AG04449 (cell line): ENCODE results near the gene UTS2R.
"Not testable (repeated sequence)": the region's sequence is repeated elsewhere in the genome, so short reads cannot be mapped to it uniquely, and the experiment has no call there.

ENCODE experiments used
- CTCF ChIA-PET: fragments of 350-600 bp; formaldehyde crosslinking; extraction: SDS; loops from one replicate; lab custom pipeline; 2021; ENCODE audit warnings: antibody characterized with exemption; lab: Yijun Ruan, JAX
- POLR2A ChIA-PET: fragments of 400-600, 350-600 bp; formaldehyde crosslinking; extraction: SDS; loops from one replicate; lab custom pipeline; 2020; ENCODE audit warnings: antibody characterized with exemption, inconsistent platforms; lab: Yijun Ruan, JAX
- DNase-seq: peaks from one replicate; pipeline ENCODE4 v3.0.0-alpha.2; 2010; ENCODE audit warnings: low read depth, low spot score
- H3K4me3 ChIP-seq: 2 replicates; pipeline ENCODE4 v1.5.1; 2011; ENCODE audit warnings: low read depth, mild to moderate bottlenecking, control low read depth, low read length
- CTCF ChIP-seq: IDR thresholded peaks from one replicate; pipeline ENCODE4 v1.5.1; 2011; ENCODE audit warnings: mild to moderate bottlenecking, moderate library complexity, low read length, control low read depth, inconsistent platforms; ENCODE audit not compliant: insufficient read depth; ENCODE audit errors: missing control alignments

Gene UTS2R

GRCh38 chr17:82354804-82355308, 16.7 kb upstream of the UTS2R start:
- ChIA-PET POLR2A (no interaction called here), CTCF (interaction anchor here (1.1 to 2.0 kb wide), 4 partner anchors 29 to 200 kb away, joined by 3 to 7 read pairs (median 4); no protein-coding TSS in a partner anchor)
- no peak for TF ChIP-seq CTCF
- DNase-seq: no peak
- no peak overlapping the region for H3K4me3 ChIP-seq

- TF ChIP-seq CTCF: no peak
- no peak for DNase-seq
- ChIA-PET CTCF (interaction anchor here (0.8 to 2.0 kb wide), 10 partner anchors 9 to 199 kb away, joined by 3 to 8 read pairs (median 4); partner anchors contain the start of gene SECTM1), POLR2A (no interaction called here)
- H3K4me3 ChIP-seq: no peak overlapping the region
Observed at GRCh38 chr17:82355770-82356427, 15.7 kb upstream of the UTS2R start.

GRCh38 chr17:82356845-82357355, 14.7 kb upstream of the UTS2R start:
- no peak for TF ChIP-seq CTCF
- DNase-seq: no peak
- H3K4me3 ChIP-seq: no peak overlapping the region
- CTCF ChIA-PET: interaction anchor here (0.8 to 2.8 kb wide), 11 partner anchors 8 to 69 kb away, joined by 3 to 12 read pairs (median 4); partner anchors contain the start of gene SECTM1
- POLR2A ChIA-PET: no interaction called here

GRCh38 chr17:82357394-82357793, 14.2 kb upstream of the UTS2R start:
- no peak for DNase-seq
- ChIA-PET CTCF (interaction anchor here (1.4 to 2.8 kb wide), 7 partner anchors 8 to 68 kb away, joined by 3 to 12 read pairs (median 7); partner anchors contain the start of gene SECTM1), POLR2A (no interaction called here)
- no peak for TF ChIP-seq CTCF
- no peak overlapping the region for H3K4me3 ChIP-seq

GRCh38 chr17:82358465-82359350, 12.9 kb upstream of the UTS2R start, which contains the start of gene TEX19:
TEX19 (plus strand) TSS chr17:82359247; CDS start chr17:82362151, 2,904 bp downstream.
- H3K4me3 ChIP-seq: no peak within 1 kb of the TSS
- CTCF ChIA-PET: interaction anchor here (1.7 to 2.8 kb wide), 4 partner anchors 8 to 56 kb away, joined by 6 to 12 read pairs (median 8); no protein-coding TSS in a partner anchor
- TF ChIP-seq CTCF: no peak
- POLR2A ChIA-PET: no interaction called here
- no peak for DNase-seq

GRCh38 chr17:82359451-82360074, 12.0 kb upstream of the UTS2R start:
- CTCF ChIA-PET: interaction anchor here (2.1 to 2.8 kb wide), 2 partner anchors 10 to 40 kb away, joined by 6 to 8 read pairs; no protein-coding TSS in a partner anchor
- DNase-seq, H3K4me3 ChIP-seq, POLR2A ChIA-PET: not testable (repeated sequence)
